KMS-11 (cell line): ENCODE data around the gene ACSBG1.

ENCODE experiments used
- H2AFZ ChIP-seq: fragments of 200-600 bp; sonication (generic); 2 replicates; pipeline ENCODE4 v1.6.1; 2016; ENCODE audit warnings: antibody characterized with exemption, mixed run types, low read depth
- H3K27ac ChIP-seq: fragments of 200-600 bp; sonication (generic); 2 replicates; pipeline ENCODE4 v1.6.1; 2016; ENCODE audit warnings: mild to moderate bottlenecking, mixed run types
- H3K27me3 ChIP-seq: fragments of 200-600 bp; sonication (generic); 2 replicates; pipeline ENCODE4 v1.6.1; 2017; ENCODE audit warnings: mild to moderate bottlenecking, low read depth, mixed run types, moderate library complexity; ENCODE audit not compliant: insufficient read depth
- H3K36me3 ChIP-seq: fragments of 200-600 bp; sonication (generic); 2 replicates; pipeline ENCODE4 v1.6.1; 2017; ENCODE audit warnings: mild to moderate bottlenecking, mixed run types; ENCODE audit not compliant: insufficient read depth
- H3K4me1 ChIP-seq: fragments of 200-600 bp; sonication (generic); 2 replicates; pipeline ENCODE4 v1.6.1; 2016; ENCODE audit warnings: mild to moderate bottlenecking, low read depth, mixed run types; ENCODE audit not compliant: poor library complexity, severe bottlenecking
- H3K4me2 ChIP-seq: fragments of 200-600 bp; sonication (generic); 2 replicates; pipeline ENCODE4 v1.7.0; 2016; ENCODE audit warnings: mild to moderate bottlenecking, mixed run types
- H3K4me3 ChIP-seq: fragments of 200-600 bp; sonication (generic); IDR thresholded peaks from 2 replicates; pipeline ENCODE4 v1.6.1; 2017; ENCODE audit warnings: low read depth, low read length, mixed read lengths; ENCODE audit not compliant: insufficient read depth
- H3K79me2 ChIP-seq: fragments of 200-600 bp; sonication (generic); 2 replicates; pipeline ENCODE4 v1.6.1; 2016; ENCODE audit warnings: low read depth, mixed run types; ENCODE audit not compliant: insufficient read depth
- H3K9ac ChIP-seq: fragments of 200-600 bp; sonication (generic); 2 replicates; pipeline ENCODE4 v1.6.1; 2016; ENCODE audit warnings: mild to moderate bottlenecking, mixed run types
- H4K20me1 ChIP-seq: fragments of 200-600 bp; sonication (generic); 2 replicates; pipeline ENCODE4 v1.6.1; 2016; ENCODE audit warnings: mild to moderate bottlenecking, mixed run types; ENCODE audit not compliant: insufficient read depth
- CTCF ChIP-seq: fragments of 200-600 bp; sonication (generic); conservative IDR thresholded peaks from 2 replicates; pipeline ENCODE4 v1.6.1; 2017; ENCODE audit warnings: low read depth, mild to moderate bottlenecking, antibody characterized with exemption, low read length, moderate library complexity, mixed read lengths

The ACSBG1 gene

GRCh38 chr15:78209646-78210348 is 24.6 kb downstream of the ACSBG1 start:
- Histone ChIP-seq H3K36me3 (no peaks in the 10 kb centered on the region), H3K9ac (no peak overlapping the region), H4K20me1 (no peaks in the 10 kb centered on the region), H3K4me2 (no peak overlapping the region), H3K4me3 (no peak overlapping the region), H3K27ac (no peak overlapping the region), H2AFZ (no peak overlapping the region), H3K27me3 (no peaks in the 10 kb centered on the region), H3K4me1 (no peaks in the 10 kb centered on the region), H3K79me2 (no peaks in the 10 kb centered on the region)
- no peak for TF ChIP-seq CTCF

GRCh38 chr15:78208887-78209645 is 25.3 kb downstream of the ACSBG1 start:
- no peaks in the 10 kb centered on the region for H3K27me3 ChIP-seq
- H2AFZ ChIP-seq = no peak overlapping the region
- no peak overlapping the region for H3K4me3 ChIP-seq
- H3K36me3 ChIP-seq = no peaks in the 10 kb centered on the region
- no peaks in the 10 kb centered on the region for H3K79me2 ChIP-seq
- no peaks in the 10 kb centered on the region for H4K20me1 ChIP-seq
- no peaks in the 10 kb centered on the region for H3K4me1 ChIP-seq
- H3K27ac ChIP-seq = no peak overlapping the region
- H3K4me2 ChIP-seq = no peak overlapping the region
- H3K9ac ChIP-seq = no peak overlapping the region
- no peak for TF ChIP-seq CTCF

- no peaks in the 10 kb centered on the region for H4K20me1 ChIP-seq
- no peak overlapping the region for H3K4me3 ChIP-seq
- TF ChIP-seq CTCF = no peak
- no peak overlapping the region for H3K9ac ChIP-seq
- no peaks in the 10 kb centered on the region for H3K79me2 ChIP-seq
- no peaks in the 10 kb centered on the region for H3K36me3 ChIP-seq
- H3K4me1 ChIP-seq = no peaks in the 10 kb centered on the region
- no peak overlapping the region for H3K27ac ChIP-seq
- H3K27me3 ChIP-seq = no peaks in the 10 kb centered on the region
- no peak overlapping the region for H2AFZ ChIP-seq
- H3K4me2 ChIP-seq = no peak overlapping the region
Observed at GRCh38 chr15:78208341-78208844, 26.0 kb downstream of the ACSBG1 start.

- Histone ChIP-seq H3K9ac (no peak overlapping the region), H3K79me2 (no peaks in the 10 kb centered on the region), H3K4me2 (no peak overlapping the region), H4K20me1 (no peaks in the 10 kb centered on the region), H3K36me3 (no peaks in the 10 kb centered on the region), H2AFZ (no peak overlapping the region), H3K4me1 (no peaks in the 10 kb centered on the region), H3K27me3 (no peaks in the 10 kb centered on the region), H3K27ac (no peak overlapping the region), H3K4me3 (no peak overlapping the region)
- no peak for TF ChIP-seq CTCF
Observed at GRCh38 chr15:78207641-78208340, 26.6 kb downstream of the ACSBG1 start.
